HG02970 (cell line): Measurements from ENCODE around the gene HABP4.

Source experiments
- ATAC-seq: cut with Tn5 transposase; IDR thresholded peaks from one replicate; pipeline ENCODE4 v1.9.1; 2021; ENCODE audit warnings: mild to moderate bottlenecking, moderate library complexity, moderate number of reproducible peaks; ENCODE audit not compliant: unreplicated experiment, low FRiP score

Gene HABP4

GRCh38 chr9:96514108-96514799 is 64.3 kb downstream of the HABP4 start:
- no peak for ATAC-seq

- no peak for ATAC-seq
These were observed 64.8 kb downstream of the HABP4 start for GRCh38 chr9:96514800-96515158.

- no peak for ATAC-seq
These were observed 65.9 kb downstream of the HABP4 start for GRCh38 chr9:96515621-96516470.

DNA sequence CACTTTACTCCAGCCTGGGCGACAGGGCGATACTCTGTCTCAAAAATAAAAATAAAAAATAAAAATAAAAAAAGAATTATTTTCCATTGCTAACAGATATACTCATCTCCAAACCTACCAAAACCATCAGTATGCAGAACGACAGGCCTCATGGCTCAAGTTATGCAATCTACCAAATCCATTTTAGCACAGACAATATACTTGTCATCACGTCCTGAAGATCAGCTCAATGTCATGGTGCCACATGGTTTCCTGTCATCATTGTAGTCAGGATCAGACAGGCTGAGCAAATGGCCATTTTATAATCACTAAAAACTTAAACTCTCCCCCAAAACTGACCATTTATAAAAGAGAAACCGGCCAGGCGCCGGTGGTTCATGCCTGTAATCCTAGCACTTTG is 69.1 kb downstream of the HABP4 start:
- no peak for ATAC-seq

GRCh38 chr9:96519787-96520186 is 69.8 kb downstream of the HABP4 start:
- no peak for ATAC-seq

DNA sequence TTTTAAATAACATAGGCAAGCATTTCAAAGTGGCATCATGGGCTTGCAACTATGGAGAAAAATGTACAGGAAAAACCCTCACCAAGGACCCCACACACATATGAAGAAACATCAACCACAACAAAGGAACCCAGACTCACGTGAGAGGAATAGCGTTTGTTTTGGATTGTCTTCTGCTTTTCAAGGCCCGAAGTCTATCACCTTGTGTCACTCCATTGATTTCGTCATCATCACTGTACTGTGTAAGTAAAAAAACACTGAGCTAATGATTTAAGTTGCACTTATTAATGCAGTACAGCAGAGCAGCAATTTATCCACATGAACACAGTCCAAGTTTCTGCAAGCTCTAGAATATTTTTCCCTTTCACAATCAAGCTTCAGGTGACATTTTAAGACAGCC is 72.4 kb downstream of the HABP4 start:
- no peak for ATAC-seq

- no peak for ATAC-seq
These were observed 73.4 kb downstream of the HABP4 start for GRCh38 chr9:96523374-96523773.

GRCh38 chr9:96524045-96524444 is 74.1 kb downstream of the HABP4 start:
- ATAC-seq = no peak

- ATAC-seq = no peak
These were observed 74.8 kb downstream of the HABP4 start for GRCh38 chr9:96524764-96525163.

DNA sequence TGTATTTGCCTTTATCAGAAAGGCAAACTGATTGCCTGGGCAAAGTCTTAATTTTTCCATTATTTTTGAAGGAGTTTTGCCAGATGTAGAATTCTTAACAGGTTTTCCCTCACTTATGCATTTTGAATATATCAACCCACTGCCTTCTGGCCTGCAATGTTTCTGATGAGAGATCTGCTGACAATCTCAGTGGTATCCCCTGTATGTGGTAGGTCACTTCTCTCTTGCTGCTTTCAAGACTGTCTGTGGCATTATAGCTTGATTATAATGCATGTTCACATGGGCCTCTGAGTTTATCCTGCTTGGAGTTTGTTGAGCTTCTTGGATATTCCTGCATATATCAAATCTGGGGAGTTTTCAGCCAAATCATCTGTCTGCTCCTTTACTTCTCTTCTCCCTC is 82.2 kb downstream of the HABP4 start:
- no peak for ATAC-seq

DNA sequence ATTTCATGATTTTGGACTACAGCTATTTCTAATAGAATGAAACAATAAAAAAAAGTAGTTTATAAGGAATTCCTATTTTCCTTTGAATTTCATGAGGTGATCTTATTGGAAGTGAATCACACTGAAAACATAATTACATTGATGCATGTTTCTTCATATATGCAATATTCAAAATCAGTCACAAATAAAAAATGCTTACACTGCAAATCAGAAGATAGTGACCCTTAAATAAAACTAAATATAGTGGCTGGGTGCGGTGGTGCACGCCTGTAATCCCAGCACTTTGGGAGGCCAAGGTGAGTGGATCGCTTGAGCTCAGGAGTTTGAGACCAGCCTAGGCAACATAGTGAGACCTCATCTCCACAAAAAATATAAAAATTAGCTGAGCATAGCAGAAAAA is 90.1 kb downstream of the HABP4 start:
- no peak for ATAC-seq
